ENCODE results near the gene ELOVL7. TPM values are rescaled to one million over a fixed set of nuclear protein-coding genes. Genes with fewer than 3 reads are reported as not detected.

Gene ELOVL7
- total RNA-seq, 1 experiment from 2014 or later, result 2.5 TPM

GRCh38 chr5:60826653-60827052 is 17.4 kb downstream of the ELOVL7 start:
- no peak overlapping the region for H2BK5ac ChIP-seq (ENCODE audit: insufficient read length, low read length)

More at GRCh38 chr5:60826653-60827052, 17.4 kb downstream of the ELOVL7 start:
- H3K4me1 Mint-ChIP-seq, result no peaks in the 10 kb centered on the region; a peak in 1 of 4 replicates
- Histone ChIP-seq H3K79me2 (ENCODE audit: insufficient read depth, low read length) (no peaks in the 10 kb centered on the region; the same call in 1 of the 2 replicates), H3K9me3 (ENCODE audit: control insufficient read depth, low read depth, low read length) (no peaks in the 10 kb centered on the region), H3K4ac (ENCODE audit: low read depth, low read length) (no peak overlapping the region), H2AK5ac (ENCODE audit: insufficient read length, low read length) (no peak overlapping the region), H3K27me3 (ENCODE audit: insufficient read depth, low read length) (no peaks in the 10 kb centered on the region), H2BK120ac (ENCODE audit: low read depth, low read length, poor library complexity, severe bottlenecking) (no peak overlapping the region), H3K4me2 (ENCODE audit: insufficient read depth, insufficient read length, low read length) (no peak overlapping the region), H3T11ph (ENCODE audit: low read length) (no peak overlapping the region), H2BK15ac (ENCODE audit: low read depth, low read length) (no peak overlapping the region), H2BK20ac (ENCODE audit: low read depth, low read length, poor library complexity, severe bottlenecking) (no peak overlapping the region), H4K5ac (ENCODE audit: insufficient read length, low read depth, low read length) (no peak overlapping the region), H4K8ac (replicated peaks; ENCODE audit: insufficient read length, low read depth, low read length) (no peak overlapping the region), H3K27ac (ENCODE audit: insufficient read length, low read depth, low read length) (no peak overlapping the region), H3K9ac (ENCODE audit: extremely low read depth, insufficient read length, low read length) (no peak overlapping the region), H4K20me1 (ENCODE audit: control insufficient read depth, insufficient read depth, insufficient read length) (no peaks in the 10 kb centered on the region), H3K79me1 (ENCODE audit: insufficient read depth, low read depth, low read length, poor library complexity, severe bottlenecking) (no peaks in the 10 kb centered on the region), H3K18ac (ENCODE audit: insufficient read length, low read depth, low read length) (no peak overlapping the region), H3K23me2 (ENCODE audit: insufficient read length, low read depth, low read length, poor library complexity, severe bottlenecking) (no peaks in the 10 kb centered on the region), H2AFZ (ENCODE audit: low read length) (no peak overlapping the region), H4K91ac (ENCODE audit: insufficient read length, low read depth, low read length) (no peak overlapping the region), H3K23ac (ENCODE audit: insufficient read length, low read depth, low read length) (no peak overlapping the region), H3K4me1 (ENCODE audit: insufficient read depth, low read length) (no peaks in the 10 kb centered on the region), H3K56ac (ENCODE audit: insufficient read length, low read depth, low read length) (no peak overlapping the region), H2BK12ac (ENCODE audit: insufficient read length, low read depth, low read length) (no peak overlapping the region), H3K14ac (ENCODE audit: insufficient read depth, low read length) (no peak overlapping the region)
- H3K36me3 Mint-ChIP-seq (ENCODE audit: insufficient read depth in 1 of 3, low read depth in 3 of 3), result no peaks in the 10 kb centered on the region
- H3K9me3 Mint-ChIP-seq, result no peaks in the 10 kb centered on the region
- no peak for DNase-seq
- H3K4me3 Mint-ChIP-seq, result no peak overlapping the region
- no peaks in the 10 kb centered on the region for H3K27me3 Mint-ChIP-seq (ENCODE audit: low read depth)
- no peak for TF ChIP-seq CTCF (conservative IDR thresholded peaks at IDR 0.05)
- H3K27ac Mint-ChIP-seq, result no peak overlapping the region
